Rectal smooth muscle tissue (tissue), 1 donor: Measurements from ENCODE around the gene KLF5.
"Not testable (repeated sequence)": the region's sequence is repeated elsewhere in the genome, so short reads cannot be mapped to it uniquely, and the experiment has no call there.

ENCODE experiments used
- H3K27ac ChIP-seq: one replicate; pipeline ENCODE4 v1.7.0; 2013; ENCODE audit warnings: low read depth, low read length, inconsistent platforms
- H3K27me3 ChIP-seq: one replicate; pipeline ENCODE4 v1.7.0; 2013; ENCODE audit warnings: low read length; ENCODE audit not compliant: control insufficient read depth, insufficient read depth
- H3K36me3 ChIP-seq: one replicate; pipeline ENCODE4 v1.7.0; 2013; ENCODE audit warnings: low read length; ENCODE audit not compliant: control insufficient read depth, insufficient read depth
- H3K4me1 ChIP-seq: one replicate; pipeline ENCODE4 v1.7.0; 2013; ENCODE audit warnings: low read length; ENCODE audit not compliant: control insufficient read depth, insufficient read depth
- H3K4me3 ChIP-seq: one replicate; pipeline ENCODE4 v1.7.0; 2013; ENCODE audit warnings: low read length
- H3K9ac ChIP-seq: one replicate; pipeline ENCODE4 v1.7.0; 2013; ENCODE audit warnings: low read length

The KLF5 gene

DNA sequence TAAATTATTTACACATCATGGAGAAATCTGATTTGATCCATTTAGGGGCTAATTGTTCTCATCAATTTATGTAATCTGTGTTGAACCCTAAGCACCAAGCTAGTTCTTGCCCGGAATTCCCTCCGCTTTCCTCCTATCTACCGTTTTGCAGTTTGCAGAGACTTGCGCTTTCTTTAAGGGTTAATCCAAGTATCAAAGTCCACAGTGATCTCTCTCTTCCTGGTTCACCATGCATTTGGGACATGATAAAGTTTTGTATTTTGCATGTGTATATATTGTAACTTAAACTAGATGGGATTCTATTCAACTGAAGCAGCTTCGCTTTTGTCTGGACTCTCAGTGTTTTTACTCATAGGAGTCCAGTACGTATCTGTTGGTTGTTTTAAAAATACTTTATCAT, 13.8 kb upstream of the KLF5 start:
- Histone ChIP-seq H3K9ac (no peak overlapping the region), H3K27me3 (no peaks in the 10 kb centered on the region), H3K4me3 (no peak overlapping the region), H3K27ac (no peak overlapping the region), H3K4me1 (no peaks in the 10 kb centered on the region), H3K36me3 (no peaks in the 10 kb centered on the region)

DNA sequence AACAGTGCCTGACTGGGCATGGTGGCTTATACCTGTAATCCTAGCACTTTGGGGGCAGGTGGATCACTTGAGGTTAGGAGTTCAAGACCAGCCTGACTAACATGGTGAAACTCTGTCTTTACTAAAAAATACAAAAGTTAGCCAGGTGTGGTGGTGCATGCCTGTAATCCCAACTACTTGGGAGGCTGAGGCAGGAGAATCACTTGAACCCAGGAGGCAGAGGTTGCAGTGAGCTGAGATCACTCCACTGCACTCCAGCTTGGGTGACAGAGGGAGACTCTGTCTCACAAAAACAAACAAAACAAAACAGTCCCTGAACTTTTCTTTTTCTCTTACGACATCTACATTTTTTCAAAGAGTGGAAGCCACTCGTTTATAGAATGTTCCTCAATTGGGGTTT, 10.2 kb upstream of the KLF5 start:
- H3K4me1 ChIP-seq, H3K36me3 ChIP-seq, H3K27me3 ChIP-seq, H3K9ac ChIP-seq, H3K4me3 ChIP-seq, H3K27ac ChIP-seq: not testable (repeated sequence)

DNA sequence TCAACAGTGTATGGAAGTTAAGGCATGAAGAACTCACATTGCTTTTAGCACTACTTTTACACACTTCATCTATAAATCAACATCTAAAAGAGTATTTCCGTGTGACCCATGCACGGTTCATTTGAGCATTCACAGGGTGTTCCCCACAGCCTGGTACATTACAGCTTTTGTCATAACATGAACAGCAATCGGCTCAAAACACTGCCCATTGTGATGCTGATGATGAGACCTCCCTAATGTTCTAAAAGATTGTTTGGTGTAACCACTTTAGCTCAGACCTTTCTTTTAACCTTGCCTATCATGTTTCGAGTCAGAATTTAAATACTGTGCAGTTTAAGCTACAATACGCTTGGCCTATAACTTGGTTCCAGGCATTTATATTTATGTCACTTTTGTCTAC, 4.1 kb upstream of the KLF5 start:
- Histone ChIP-seq H3K4me3 (no peak overlapping the region), H3K4me1 (no peaks in the 10 kb centered on the region), H3K27ac (no peak overlapping the region), H3K27me3 (no peaks in the 10 kb centered on the region), H3K36me3 (no peaks in the 10 kb centered on the region), H3K9ac (no peak overlapping the region)

DNA sequence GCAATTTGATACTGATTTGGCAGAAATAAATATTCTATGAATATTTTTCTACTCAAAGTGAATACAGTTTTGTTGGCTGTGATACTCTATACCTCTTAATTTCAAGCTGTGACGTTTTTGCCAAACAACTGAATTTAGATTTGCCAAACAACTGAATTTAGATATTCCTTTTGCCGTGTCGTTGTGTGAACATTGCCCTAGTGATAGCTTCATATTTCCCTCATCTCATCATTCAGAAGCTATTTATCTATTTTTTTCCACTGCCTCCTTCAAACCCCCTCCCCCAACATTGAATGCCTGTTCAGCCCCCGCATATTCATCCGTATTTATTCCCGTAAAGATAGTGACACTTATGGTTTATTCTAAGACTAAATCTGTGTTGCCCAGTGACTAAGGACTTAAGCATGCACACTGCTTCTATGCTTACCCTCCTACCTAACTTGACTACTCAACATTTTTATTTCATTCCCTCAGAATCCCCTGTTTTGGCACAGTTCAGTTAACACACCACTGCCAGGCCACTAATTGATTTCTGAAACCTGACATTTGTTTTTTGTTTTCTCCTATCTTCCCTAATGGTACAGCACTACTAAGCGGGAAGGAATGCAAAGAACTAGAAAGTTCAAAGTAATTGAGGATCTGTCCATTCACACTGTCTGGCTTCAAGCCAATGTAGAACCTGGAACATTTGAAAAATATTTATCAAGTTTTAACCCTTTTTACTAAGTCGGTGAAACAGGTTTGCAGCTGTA, 2.8 kb upstream of the KLF5 start:
- Histone ChIP-seq H3K36me3 (no peaks in the 10 kb centered on the region), H3K9ac (no peak overlapping the region), H3K4me3 (no peak overlapping the region), H3K27ac (no peak overlapping the region), H3K4me1 (no peaks in the 10 kb centered on the region), H3K27me3 (no peaks in the 10 kb centered on the region)

DNA sequence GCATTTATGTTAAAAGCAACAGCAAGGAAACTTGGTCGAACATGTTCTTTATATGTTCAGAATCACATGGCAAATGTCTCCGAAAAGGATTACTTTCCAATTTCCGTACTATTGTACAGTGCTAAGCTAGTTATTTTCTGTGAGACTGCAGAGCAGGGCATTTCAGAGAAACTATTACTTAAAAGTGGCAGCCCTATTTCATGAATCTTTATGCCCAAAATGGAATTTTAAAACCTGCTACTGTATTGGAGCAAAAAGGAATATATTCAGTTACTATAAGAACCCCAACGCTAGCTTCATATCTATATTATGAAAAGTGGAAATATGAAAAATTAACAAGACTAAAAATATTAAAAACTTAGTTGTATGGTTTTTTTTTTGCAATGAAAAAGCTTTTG, 2.2 kb upstream of the KLF5 start:
- no peaks in the 10 kb centered on the region for H3K27me3 ChIP-seq
- H3K27ac ChIP-seq: no peak overlapping the region
- no peak overlapping the region for H3K9ac ChIP-seq
- H3K4me1 ChIP-seq: no peaks in the 10 kb centered on the region
- no peak overlapping the region for H3K4me3 ChIP-seq
- no peaks in the 10 kb centered on the region for H3K36me3 ChIP-seq

DNA sequence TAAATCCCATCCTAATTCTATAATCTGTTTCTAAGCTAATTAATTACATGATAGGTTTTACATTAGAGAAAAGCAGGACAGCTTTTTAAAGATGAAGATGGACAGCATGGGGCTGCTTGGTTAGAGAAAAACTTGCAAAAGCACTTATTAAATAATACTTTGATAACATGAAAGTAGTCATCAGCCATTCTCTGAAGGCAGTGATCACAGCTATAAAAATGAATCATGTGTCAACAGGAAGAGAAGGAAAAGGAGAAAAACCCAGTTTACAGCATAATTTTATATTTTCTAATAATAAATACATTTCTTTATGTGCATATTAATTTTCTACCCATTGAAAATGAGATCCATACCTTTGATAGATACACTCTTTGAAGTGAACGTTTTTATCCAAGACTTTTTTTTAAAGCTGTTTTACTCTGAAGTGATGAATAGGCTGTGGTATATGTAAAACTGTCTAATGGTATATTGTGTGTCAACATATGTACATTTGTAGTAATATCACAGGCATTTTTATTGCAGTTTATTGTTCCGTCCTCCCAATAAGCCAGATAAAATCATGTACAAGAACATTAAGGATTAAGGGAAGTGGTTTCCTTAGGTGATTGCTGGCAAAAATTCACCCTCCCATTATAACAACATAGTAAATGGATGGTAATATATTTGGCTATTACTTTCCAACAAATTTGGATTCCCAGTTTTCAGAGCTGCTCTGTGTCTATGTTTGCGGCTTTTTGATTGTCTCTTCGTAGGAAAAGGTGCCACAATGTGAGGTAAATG, 1.3 kb upstream of the KLF5 start:
- H3K4me3 ChIP-seq: peak overlapping the region; percentile 87

DNA sequence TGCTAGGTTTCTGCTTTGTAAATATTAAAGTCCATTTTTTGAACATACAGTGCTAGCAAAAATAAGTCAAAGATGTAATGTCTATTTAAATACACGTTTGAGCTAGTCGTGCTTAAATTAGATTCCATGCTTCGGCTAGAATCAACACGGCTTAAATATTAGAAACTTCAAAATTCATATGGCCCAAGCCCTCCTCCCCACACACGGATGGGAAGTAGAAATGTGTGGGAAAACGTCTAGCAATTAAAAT, 816 bp upstream of the KLF5 start:
- H3K27ac ChIP-seq: no peak overlapping the region

More for the DNA sequence above, 1.3 kb upstream of the KLF5 start:
- Histone ChIP-seq H3K9ac (no peak overlapping the region), H3K4me1 (no peaks in the 10 kb centered on the region), H3K27me3 (no peaks in the 10 kb centered on the region), H3K27ac (no peak overlapping the region), H3K36me3 (no peaks in the 10 kb centered on the region)

DNA sequence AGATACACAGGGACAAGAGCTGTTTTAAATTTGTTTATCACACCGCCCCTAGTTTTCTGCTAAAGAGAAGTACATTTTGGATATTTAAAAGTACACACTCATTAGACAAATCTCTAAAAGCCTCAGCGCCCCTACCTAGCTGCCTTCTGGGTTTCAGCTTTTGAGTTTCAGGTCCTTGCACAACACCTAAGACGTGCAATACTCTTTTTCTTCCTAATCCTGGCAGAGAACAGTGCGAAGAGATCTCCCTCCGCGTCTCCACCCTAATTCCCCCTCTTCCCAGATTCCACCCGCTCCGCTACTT, 421 bp upstream of the KLF5 start:
- Histone ChIP-seq H3K4me3 (peak overlapping the region; percentile 87), H3K27ac (no peak overlapping the region), H3K4me1 (no peaks in the 10 kb centered on the region), H3K36me3 (no peaks in the 10 kb centered on the region), H3K9ac (peak overlapping the region; percentile 27), H3K27me3 (no peaks in the 10 kb centered on the region)

More for the DNA sequence above, 816 bp upstream of the KLF5 start:
- Histone ChIP-seq H3K9ac (no peak overlapping the region), H3K4me3 (peak overlapping the region; percentile 87), H3K36me3 (no peaks in the 10 kb centered on the region), H3K4me1 (no peaks in the 10 kb centered on the region), H3K27me3 (no peaks in the 10 kb centered on the region)

DNA sequence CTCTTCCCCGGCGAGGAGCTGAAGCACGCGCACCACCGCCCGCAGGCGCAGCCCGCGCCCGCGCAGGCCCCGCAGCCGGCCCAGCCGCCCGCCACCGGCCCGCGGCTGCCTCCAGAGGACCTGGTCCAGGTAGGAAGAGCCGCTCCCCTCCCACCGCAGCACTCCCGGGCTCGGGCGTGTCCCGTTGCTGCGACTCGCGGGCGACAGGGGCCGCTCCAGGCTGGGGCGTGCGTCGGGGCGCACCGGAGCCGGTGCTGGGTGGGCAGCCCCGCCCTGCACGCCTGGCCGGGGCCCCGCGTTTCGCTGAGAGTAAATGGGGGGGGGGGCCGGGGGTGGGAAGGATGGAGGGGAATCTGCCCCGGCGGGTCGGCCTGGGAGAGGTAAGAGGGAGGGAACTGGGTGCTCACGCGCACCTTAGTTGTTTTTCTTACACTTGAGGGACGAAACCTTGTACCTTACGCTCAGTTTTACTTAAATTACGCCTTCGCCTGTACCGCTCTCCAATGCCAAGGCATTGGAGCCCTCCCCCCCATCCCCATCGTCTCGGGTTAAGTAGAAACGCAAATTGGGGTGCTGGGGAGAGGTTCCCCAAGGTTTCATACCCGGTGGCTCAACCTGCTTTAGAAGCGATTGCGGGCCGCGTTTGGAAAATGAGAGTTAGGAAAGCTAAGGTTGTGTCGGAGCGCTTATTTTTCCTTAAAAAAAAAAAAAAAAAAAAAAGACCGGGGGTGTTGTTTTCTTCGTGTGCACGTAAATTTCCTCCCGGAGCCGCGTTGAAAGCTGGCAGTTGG, 850 bp downstream of the KLF5 start:
- Histone ChIP-seq H3K36me3 (no peaks in the 10 kb centered on the region), H3K4me3 (peak overlapping the region; percentile 84), H3K9ac (peak overlapping the region; percentile 32), H3K27ac (peak overlapping the region; percentile 60), H3K4me1 (no peaks in the 10 kb centered on the region), H3K27me3 (no peaks in the 10 kb centered on the region)

DNA sequence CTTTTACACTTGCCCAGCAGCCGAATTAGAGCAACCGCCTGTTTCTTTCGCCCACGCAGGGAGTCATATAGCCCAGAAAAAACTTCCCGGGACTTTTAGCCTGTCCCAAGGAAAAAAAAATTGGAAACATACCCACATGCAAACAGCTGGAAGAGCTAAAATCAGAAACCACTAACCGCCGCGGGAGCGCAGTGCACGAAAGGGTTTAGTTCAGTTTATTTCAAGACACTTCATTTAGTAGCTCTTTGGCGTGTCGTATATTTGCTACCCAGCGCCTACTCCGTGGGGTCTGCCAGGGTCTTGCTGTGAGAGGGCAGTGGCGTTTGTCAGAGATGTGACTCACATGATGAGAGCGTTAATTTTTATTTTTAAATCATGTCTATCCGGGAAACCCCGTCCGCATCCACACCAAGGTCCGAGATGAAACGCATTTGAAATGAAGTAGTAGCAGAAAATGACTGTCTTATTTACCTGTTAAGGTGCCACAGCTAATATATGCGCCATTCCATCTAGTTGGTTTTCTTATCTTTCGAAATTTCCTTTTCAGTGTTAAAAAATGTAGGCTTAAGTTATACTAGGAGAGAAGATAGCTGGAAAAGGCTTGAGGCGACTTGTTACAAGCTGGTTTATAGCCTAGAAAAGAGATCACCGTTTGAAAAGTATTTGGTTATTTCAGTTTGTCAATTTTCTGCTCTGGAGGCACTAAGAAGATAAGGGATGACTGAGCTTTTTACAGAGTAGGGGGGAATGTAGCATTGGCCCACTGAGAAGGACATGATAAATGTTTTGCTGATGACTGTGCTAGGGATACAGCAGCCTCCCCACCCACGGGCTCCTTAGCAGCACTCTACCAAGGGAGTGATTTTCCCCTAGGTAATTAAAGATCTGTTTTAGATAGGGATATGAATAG, 1.7 kb downstream of the KLF5 start:
- no peaks in the 10 kb centered on the region for H3K27me3 ChIP-seq

DNA sequence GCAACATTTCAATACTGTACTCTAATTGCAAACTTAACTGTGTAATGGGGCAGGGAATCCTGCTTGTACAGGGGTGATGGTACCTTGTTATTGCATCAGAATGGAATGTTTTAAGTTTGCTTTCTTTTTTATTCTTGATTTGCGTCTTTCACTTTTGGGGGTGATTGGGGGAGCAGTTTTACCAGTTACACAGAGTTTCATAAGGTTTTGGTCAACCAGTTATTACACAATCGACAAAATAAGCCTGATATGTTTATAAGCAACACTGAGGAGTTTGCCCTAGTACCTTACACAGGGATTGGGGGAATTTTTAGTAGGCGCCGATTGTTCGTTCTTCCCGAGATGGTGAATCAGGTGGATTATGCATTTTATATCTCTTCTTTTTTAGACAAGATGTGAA, 2.7 kb downstream of the KLF5 start:
- H3K27ac ChIP-seq: no peak overlapping the region
- no peaks in the 10 kb centered on the region for H3K27me3 ChIP-seq
- H3K4me3 ChIP-seq: peak overlapping the region; percentile 84
- H3K36me3 ChIP-seq: no peaks in the 10 kb centered on the region
- no peak overlapping the region for H3K9ac ChIP-seq
- H3K4me1 ChIP-seq: no peaks in the 10 kb centered on the region

More for the DNA sequence above, 1.7 kb downstream of the KLF5 start:
- no peaks in the 10 kb centered on the region for H3K4me1 ChIP-seq
- peak overlapping the region; percentile 6 for H3K9ac ChIP-seq
- no peak overlapping the region for H3K27ac ChIP-seq
- H3K36me3 ChIP-seq: no peaks in the 10 kb centered on the region
- peak overlapping the region; percentile 84 for H3K4me3 ChIP-seq

DNA sequence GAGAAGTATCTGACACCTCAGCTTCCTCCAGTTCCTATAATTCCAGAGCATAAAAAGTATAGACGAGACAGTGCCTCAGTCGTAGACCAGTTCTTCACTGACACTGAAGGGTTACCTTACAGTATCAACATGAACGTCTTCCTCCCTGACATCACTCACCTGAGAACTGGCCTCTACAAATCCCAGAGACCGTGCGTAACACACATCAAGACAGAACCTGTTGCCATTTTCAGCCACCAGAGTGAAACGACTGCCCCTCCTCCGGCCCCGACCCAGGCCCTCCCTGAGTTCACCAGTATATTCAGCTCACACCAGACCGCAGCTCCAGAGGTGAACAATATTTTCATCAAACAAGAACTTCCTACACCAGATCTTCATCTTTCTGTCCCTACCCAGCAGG, 3.1 kb downstream of the KLF5 start:
- Histone ChIP-seq H3K9ac (no peak overlapping the region), H3K36me3 (no peaks in the 10 kb centered on the region), H3K4me1 (no peaks in the 10 kb centered on the region)

More for the DNA sequence above, 3.1 kb downstream of the KLF5 start:
- no peaks in the 10 kb centered on the region for H3K27me3 ChIP-seq
- H3K4me3 ChIP-seq: peak overlapping the region; percentile 84
- no peak overlapping the region for H3K27ac ChIP-seq
